Activated CD4-positive, alpha-beta T cell treated with anti-CD3 and anti-CD28 coated beads, Interleukin-2, amount 10 ng/mL, durations not matched to agents 7 days and 5 days (primary cell): Measurements from ENCODE around the gene ATP5F1E. TPM values are rescaled to one million over a fixed set of nuclear protein-coding genes. Genes with fewer than 3 reads are reported as not detected.

Experiments used
- CTCF ChIA-PET: fragments of 350-600 bp; sonication (Branson Sonifier 250); formaldehyde crosslinking; loops from one replicate; lab custom pipeline; 2021; ENCODE audit warnings: antibody characterized with exemption; lab: Charles Lee
- POLR2A ChIA-PET: fragments of 350-600 bp; sonication (Branson Sonifier 250); formaldehyde crosslinking; loops from one replicate; lab custom pipeline; 2021; ENCODE audit warnings: antibody characterized with exemption; lab: Charles Lee
- DNase-seq: peaks from one replicate; pipeline ENCODE4 v3.0.0-alpha.2; 2020
- H3K27ac Mint-ChIP-seq: one replicate; pipeline ENCODE4 v1.8.0; 2021; ENCODE audit warnings: mild to moderate bottlenecking, moderate library complexity, mixed read lengths
- H3K27me3 Mint-ChIP-seq: one replicate; pipeline ENCODE4 v1.8.0; 2021; ENCODE audit warnings: mixed read lengths
- H3K36me3 Mint-ChIP-seq: one replicate; pipeline ENCODE4 v1.8.0; 2021; ENCODE audit warnings: low read depth, mixed read lengths
- H3K4me1 Mint-ChIP-seq: one replicate; pipeline ENCODE4 v1.8.0; 2021; ENCODE audit warnings: mixed read lengths
- H3K4me3 Mint-ChIP-seq: one replicate; pipeline ENCODE4 v1.8.0; 2021; ENCODE audit warnings: mild to moderate bottlenecking, moderate library complexity, mixed read lengths
- H3K9me3 Mint-ChIP-seq: one replicate; pipeline ENCODE4 v1.8.0; 2021; ENCODE audit warnings: mixed read lengths
- total RNA-seq, 2 experiments: library from RNA; stranded (reverse); gene quantifications; one replicate each; pipeline ENCODE4 v1.2.3, GENCODE V29; 2021

Gene ATP5F1E
- total RNA-seq, 2 experiments from 2014 or later = 98.1 to 101 TPM

GRCh38 chr20:59006864-59007664, 25.1 kb downstream of the ATP5F1E start, which contains the start of gene CTSZ:
CTSZ (minus strand) TSS chr20:59007254; CDS start chr20:59007128, 126 bp downstream.
- no peaks in the 10 kb centered on the region for H3K27me3 Mint-ChIP-seq
- peaks cover 51% of the 10 kb centered on the region for H3K4me1 Mint-ChIP-seq
- no peaks in the 10 kb centered on the region for H3K9me3 Mint-ChIP-seq
- CTCF ChIA-PET = no interaction called here
- peaks cover 17% of the 10 kb centered on the region for H3K36me3 Mint-ChIP-seq
- peak within 1 kb of the TSS; percentile 91 for H3K27ac Mint-ChIP-seq
- peak within 1 kb of the TSS; percentile 78 for H3K4me3 Mint-ChIP-seq
- POLR2A ChIA-PET = no interaction called here
- DNase-seq = peak; percentile 53

GRCh38 chr20:59006167-59006863, 25.8 kb downstream of the ATP5F1E start:
- no peak for DNase-seq
- ChIA-PET CTCF (interaction anchor here (2.8 kb wide), 1 partner anchor 8 kb away, joined by 10 read pairs; no protein-coding TSS in a partner anchor), POLR2A (no interaction called here)
- Mint-ChIP-seq H3K4me3 (peak overlapping the region; percentile 78), H3K27me3 (no peaks in the 10 kb centered on the region), H3K27ac (peak overlapping the region; percentile 91), H3K4me1 (peaks cover 46% of the 10 kb centered on the region), H3K36me3 (peaks cover 21% of the 10 kb centered on the region), H3K9me3 (no peaks in the 10 kb centered on the region)

DNA sequence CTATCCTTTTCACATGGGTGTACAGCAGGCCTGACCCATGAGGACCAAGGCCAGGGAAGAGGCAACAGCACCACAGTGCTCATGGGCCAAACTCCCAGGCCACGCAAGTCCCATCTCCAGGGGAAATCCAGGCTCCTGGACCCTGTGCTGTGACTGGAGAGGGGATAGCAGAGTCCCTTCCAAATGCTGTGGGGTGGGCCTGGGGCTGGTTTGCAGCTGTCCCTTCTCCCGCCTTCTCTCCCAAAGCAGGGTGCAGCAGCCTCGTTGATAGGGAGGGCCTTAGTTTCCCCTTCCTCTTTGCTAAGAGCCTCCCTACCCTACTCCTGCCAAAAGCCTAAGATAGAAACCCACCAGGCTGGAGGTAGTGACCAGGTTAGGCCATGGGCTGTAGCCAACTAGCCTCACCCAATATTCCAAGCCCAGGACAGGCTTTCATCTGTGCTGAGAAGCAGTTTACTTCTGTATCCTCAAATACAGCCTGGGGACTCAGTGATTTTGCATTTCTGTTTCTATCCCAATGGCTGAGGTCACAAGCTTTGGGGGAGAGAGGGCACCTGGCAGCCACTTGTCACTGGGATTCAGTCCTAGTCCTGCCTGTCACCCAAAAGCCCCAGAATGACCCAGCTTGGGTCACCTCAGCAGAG, 26.5 kb downstream of the ATP5F1E start:
- Mint-ChIP-seq H3K27me3 (no peaks in the 10 kb centered on the region), H3K9me3 (no peaks in the 10 kb centered on the region), H3K36me3 (peaks cover 21% of the 10 kb centered on the region), H3K27ac (peak overlapping the region; percentile 91), H3K4me1 (peaks cover 39% of the 10 kb centered on the region), H3K4me3 (peak overlapping the region; percentile 78)
- DNase-seq = no peak
- POLR2A ChIA-PET = no interaction called here
- CTCF ChIA-PET = interaction anchor here (0.9 to 2.8 kb wide), 2 partner anchors 9 to 202 kb away, joined by 3 to 10 read pairs; no protein-coding TSS in a partner anchor

GRCh38 chr20:59004763-59005522, 27.2 kb downstream of the ATP5F1E start:
- peak overlapping the region; percentile 91 for H3K27ac Mint-ChIP-seq

GRCh38 chr20:59004493-59004762, 27.7 kb downstream of the ATP5F1E start:
- H3K4me3 Mint-ChIP-seq = peak overlapping the region; percentile 78
- ChIA-PET POLR2A (no interaction called here), CTCF (interaction anchor here (2.8 kb wide), 1 partner anchor 10 kb away, joined by 10 read pairs; no protein-coding TSS in a partner anchor)
- H3K36me3 Mint-ChIP-seq = peaks cover 26% of the 10 kb centered on the region
- H3K27me3 Mint-ChIP-seq = no peaks in the 10 kb centered on the region
- no peaks in the 10 kb centered on the region for H3K9me3 Mint-ChIP-seq
- H3K4me1 Mint-ChIP-seq = peaks cover 35% of the 10 kb centered on the region
- peak overlapping the region; percentile 91 for H3K27ac Mint-ChIP-seq
- peak; percentile 47 for DNase-seq

More at GRCh38 chr20:59004763-59005522, 27.2 kb downstream of the ATP5F1E start:
- CTCF ChIA-PET = interaction anchor here (0.9 to 2.8 kb wide), 2 partner anchors 10 to 203 kb away, joined by 3 to 10 read pairs; no protein-coding TSS in a partner anchor
- H3K9me3 Mint-ChIP-seq = no peaks in the 10 kb centered on the region
- peaks cover 24% of the 10 kb centered on the region for H3K36me3 Mint-ChIP-seq
- H3K4me3 Mint-ChIP-seq = peak overlapping the region; percentile 78
- peak; percentile 58 for DNase-seq
- POLR2A ChIA-PET = no interaction called here
- H3K27me3 Mint-ChIP-seq = no peaks in the 10 kb centered on the region
- H3K4me1 Mint-ChIP-seq = peaks cover 35% of the 10 kb centered on the region

DNA sequence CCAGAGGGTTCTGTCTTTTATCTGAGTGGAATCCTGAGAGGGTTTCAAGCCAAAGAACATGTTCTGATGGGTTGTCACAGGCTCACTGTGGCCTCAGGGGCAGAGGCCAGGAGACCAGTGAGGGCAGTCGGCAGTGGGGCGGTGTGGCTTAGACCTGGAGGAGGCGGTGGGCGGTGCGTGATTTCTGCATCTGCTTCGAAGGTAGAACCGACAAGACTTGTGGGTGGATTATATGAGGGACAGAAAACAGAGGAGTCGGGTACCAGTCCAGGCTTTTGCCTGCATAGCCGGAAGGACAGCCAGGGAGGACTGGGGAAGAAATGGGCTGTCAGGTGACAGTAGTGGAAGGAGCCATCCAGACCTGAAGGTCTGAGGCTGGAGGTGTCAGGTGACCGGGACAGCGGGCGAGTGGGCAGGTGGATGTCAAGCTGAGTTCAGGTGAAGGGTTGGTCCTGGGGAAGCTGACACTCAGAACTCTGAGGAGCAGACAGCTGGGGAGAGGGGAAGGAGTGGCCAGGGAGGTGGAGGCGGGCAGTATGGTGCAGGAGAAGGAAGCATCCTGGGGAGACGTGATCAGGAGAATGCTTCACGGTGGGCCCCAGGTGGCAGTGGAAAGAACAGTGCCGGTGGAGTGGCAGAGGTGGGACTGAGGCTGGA, 28.2 kb downstream of the ATP5F1E start:
- Mint-ChIP-seq H3K27me3 (no peaks in the 10 kb centered on the region), H3K27ac (peak overlapping the region; percentile 91), H3K4me1 (peaks cover 35% of the 10 kb centered on the region), H3K36me3 (peaks cover 27% of the 10 kb centered on the region), H3K4me3 (peak overlapping the region; percentile 45), H3K9me3 (no peaks in the 10 kb centered on the region)
- DNase-seq = no peak
- CTCF ChIA-PET = interaction anchor here (2.8 kb wide), 1 partner anchor 11 kb away, joined by 10 read pairs; no protein-coding TSS in a partner anchor
- POLR2A ChIA-PET = no interaction called here

- CTCF ChIA-PET = interaction anchor here (0.6 kb wide), 1 partner anchor 83 kb away, joined by 6 read pairs; no protein-coding TSS in a partner anchor
- Mint-ChIP-seq H3K36me3 (peaks cover 30% of the 10 kb centered on the region), H3K27me3 (no peaks in the 10 kb centered on the region), H3K4me3 (no peak overlapping the region), H3K4me1 (peaks cover 35% of the 10 kb centered on the region), H3K9me3 (no peaks in the 10 kb centered on the region), H3K27ac (no peak overlapping the region)
- no peak for DNase-seq
- POLR2A ChIA-PET = no interaction called here
These were observed 29.2 kb downstream of the ATP5F1E start for GRCh38 chr20:59002874-59003399.

DNA sequence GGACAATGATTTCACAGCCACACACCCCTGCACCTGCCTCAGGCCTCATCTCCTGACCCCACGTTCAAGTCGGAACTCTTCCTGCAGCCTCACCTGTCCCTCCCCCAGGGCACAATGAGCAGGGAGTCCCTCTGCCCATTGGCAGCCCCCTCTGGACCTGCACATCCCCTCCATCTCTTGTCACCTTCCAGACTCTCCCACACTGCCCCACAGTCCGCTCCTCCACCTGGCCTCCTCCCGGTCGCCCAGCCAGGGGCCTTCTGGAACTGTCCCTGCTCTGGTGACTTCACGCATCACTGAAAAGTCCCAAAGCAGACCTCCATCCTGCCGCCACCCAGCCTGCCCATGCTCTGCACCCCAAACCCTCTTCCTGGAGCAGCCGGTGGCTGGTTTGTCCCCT, 29.7 kb downstream of the ATP5F1E start:
- Mint-ChIP-seq H3K9me3 (no peaks in the 10 kb centered on the region), H3K27ac (no peak overlapping the region), H3K4me1 (peaks cover 35% of the 10 kb centered on the region), H3K4me3 (no peak overlapping the region), H3K36me3 (peaks cover 34% of the 10 kb centered on the region), H3K27me3 (no peaks in the 10 kb centered on the region)
- ChIA-PET CTCF (no interaction called here), POLR2A (no interaction called here)
- no peak for DNase-seq

GRCh38 chr20:59001449-59002171, 30.5 kb downstream of the ATP5F1E start:
- peaks cover 40% of the 10 kb centered on the region for H3K36me3 Mint-ChIP-seq
- ChIA-PET POLR2A (no interaction called here), CTCF (no interaction called here)
- no peak for DNase-seq
- peaks cover 35% of the 10 kb centered on the region for H3K4me1 Mint-ChIP-seq
- H3K9me3 Mint-ChIP-seq = no peaks in the 10 kb centered on the region
- no peak overlapping the region for H3K4me3 Mint-ChIP-seq
- no peak overlapping the region for H3K27ac Mint-ChIP-seq
- no peaks in the 10 kb centered on the region for H3K27me3 Mint-ChIP-seq

DNA sequence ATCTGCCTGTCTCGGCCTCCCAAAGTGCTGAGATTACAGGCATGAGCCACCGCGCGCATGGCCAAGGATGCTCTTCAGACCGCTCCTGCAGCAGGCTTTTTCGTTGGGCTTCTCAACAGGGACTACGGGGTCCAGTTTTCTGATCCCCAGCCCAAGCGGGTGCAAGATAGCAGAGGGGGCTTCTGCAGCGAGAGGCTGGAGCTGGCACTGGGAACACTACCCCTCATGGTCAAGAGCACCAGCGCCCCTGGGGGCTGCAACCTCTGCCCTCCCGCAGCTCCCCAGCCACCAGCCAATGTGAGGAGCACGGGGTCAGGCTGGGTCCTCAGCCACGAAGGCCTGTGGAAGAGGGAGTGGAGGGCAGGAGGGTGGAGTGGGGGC, 31.1 kb downstream of the ATP5F1E start:
- Mint-ChIP-seq H3K9me3 (no peaks in the 10 kb centered on the region), H3K36me3 (peaks cover 46% of the 10 kb centered on the region), H3K4me3 (no peak overlapping the region), H3K27ac (no peak overlapping the region), H3K27me3 (no peaks in the 10 kb centered on the region), H3K4me1 (peaks cover 35% of the 10 kb centered on the region)
- CTCF ChIA-PET = no interaction called here
- POLR2A ChIA-PET = no interaction called here
- DNase-seq = no peak

DNA sequence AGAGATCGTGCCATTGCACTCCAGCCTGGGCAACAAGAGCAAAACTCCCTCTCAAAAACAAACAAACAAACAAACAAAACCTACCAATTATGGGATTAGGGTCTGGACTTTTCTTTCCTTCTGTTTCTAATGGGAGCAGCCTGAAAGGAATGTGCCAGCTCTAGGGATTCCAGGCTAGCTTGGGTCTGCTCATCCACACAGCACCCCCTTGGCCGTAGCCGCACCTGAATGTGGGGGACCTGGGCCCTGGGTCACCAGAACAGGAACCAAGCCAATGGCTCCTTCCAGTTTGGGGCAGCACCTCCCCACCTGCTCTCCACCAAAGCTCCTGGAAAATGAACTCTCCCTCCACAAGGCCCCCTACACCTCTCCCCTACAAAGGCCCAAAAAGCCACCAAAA, 31.8 kb downstream of the ATP5F1E start:
- DNase-seq = no peak
- H3K27me3 Mint-ChIP-seq = no peaks in the 10 kb centered on the region
- CTCF ChIA-PET = interaction anchor here (0.6 kb wide), 1 partner anchor 205 kb away, joined by 3 read pairs; no protein-coding TSS in a partner anchor

More for the DNA sequence above, 31.8 kb downstream of the ATP5F1E start:
- H3K9me3 Mint-ChIP-seq = no peaks in the 10 kb centered on the region
- H3K27ac Mint-ChIP-seq = no peak overlapping the region
- peaks cover 28% of the 10 kb centered on the region for H3K4me1 Mint-ChIP-seq
- peaks cover 53% of the 10 kb centered on the region for H3K36me3 Mint-ChIP-seq
- no peak overlapping the region for H3K4me3 Mint-ChIP-seq
- POLR2A ChIA-PET = no interaction called here
